Peyer's patch (tissue), 4 donors: ENCODE results near the gene C1orf74. TPM values are rescaled to one million over a fixed set of nuclear protein-coding genes. Genes with fewer than 3 reads are reported as not detected.

Source experiments
- DNase-seq, 3 donors: peaks; one replicate each; pipeline ENCODE4 v3.0.0-alpha.2; 2017 to 2019
- H3K27ac ChIP-seq, 4 donors: fragments of 200-600 bp; sonication (generic); one replicate each; pipeline ENCODE4 v1.5.1; 2016 to 2019
- H3K27me3 ChIP-seq, 2 donors: fragments of 200-600 bp; sonication (generic); one replicate each; pipeline ENCODE4 v1.5.1; 2019
- H3K36me3 ChIP-seq, 3 donors: fragments of 200-600 bp; sonication (generic); one replicate each; pipeline ENCODE4 v1.5.1; 2016 to 2019
- H3K4me1 ChIP-seq, 4 donors: fragments of 200-600 bp; sonication (generic); one replicate each; pipeline ENCODE4 v1.5.1; 2016 to 2019
- H3K4me3 ChIP-seq, 4 donors: fragments of 200-600 bp; sonication (generic); 1 replicate in 3 of 4; 2 replicates in 1 of 4; pipeline ENCODE4 v1.5.1; 2016 to 2019; ENCODE audit warnings: mild to moderate bottlenecking in 1 of 4
- H3K9me3 ChIP-seq, 4 donors: fragments of 200-600 bp; sonication (generic); one replicate each; pipeline ENCODE4 v1.5.1; 2016 to 2019; ENCODE audit warnings: mild to moderate bottlenecking in 1 of 4
- POLR2A ChIP-seq, 2 donors: fragments of 450-650 bp; IDR thresholded peaks; one replicate each; pipeline ENCODE4 v1.5.1; 2017; ENCODE audit warnings: antibody characterized with exemption in 2 of 2, mild to moderate bottlenecking in 2 of 2, moderate library complexity in 2 of 2
- total RNA-seq, 4 donors: library from RNA; depleted of rRNA; stranded (reverse); fragments of >200 nt; gene quantifications; one replicate each; pipeline ENCODE4 v1.1.0, GENCODE V29; 2016
- TF ChIP-seq, protein P1 (sequence below), 6 experiments: fragments of 450-650 bp in 4 of 6; fragments of 200-600 bp in 2 of 6; sonication (generic) in 1 of 6; IDR thresholded peaks; one replicate each; pipeline ENCODE4 v1.5.1; 2017 to 2019; ENCODE audit warnings: antibody characterized with exemption in 6 of 6, mild to moderate bottlenecking in 3 of 6, moderate library complexity in 1 of 6

The C1orf74 gene
- total RNA-seq, 4 donors from 2014 or later: 0.83 to 1.9 (median 1.8) TPM

DNA sequence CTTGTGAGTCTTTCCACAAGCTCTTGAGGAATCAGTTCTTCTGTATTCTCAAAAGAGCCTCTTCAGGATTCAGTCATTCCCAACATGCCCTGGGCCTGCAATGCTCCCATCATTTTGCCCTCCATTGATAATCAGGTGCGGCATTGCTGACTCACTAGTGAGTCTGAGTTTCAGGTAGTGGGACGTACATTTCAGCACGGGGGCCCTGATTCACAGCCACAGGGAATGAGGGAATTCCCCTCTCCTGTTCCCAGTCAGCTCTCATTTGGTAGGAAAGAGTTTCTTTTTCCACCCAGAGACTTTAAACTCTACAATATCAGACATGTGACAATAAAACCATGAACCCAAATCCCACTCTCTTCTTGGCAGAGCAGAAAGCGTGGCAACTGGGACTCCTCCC is 25.3 kb upstream of the C1orf74 start:
- Histone ChIP-seq H3K9me3 (no peaks in the 10 kb centered on the region), H3K27ac (no peak overlapping the region), H3K4me3 (no peak overlapping the region), H3K36me3 (no peaks in the 10 kb centered on the region), H3K27me3 (no peaks in the 10 kb centered on the region), H3K4me1 (peaks cover 0 to 6% (median 0%) of the 10 kb centered on the region in 4 donors)
- DNase-seq: no peak
- TF ChIP-seq, protein P1, sequence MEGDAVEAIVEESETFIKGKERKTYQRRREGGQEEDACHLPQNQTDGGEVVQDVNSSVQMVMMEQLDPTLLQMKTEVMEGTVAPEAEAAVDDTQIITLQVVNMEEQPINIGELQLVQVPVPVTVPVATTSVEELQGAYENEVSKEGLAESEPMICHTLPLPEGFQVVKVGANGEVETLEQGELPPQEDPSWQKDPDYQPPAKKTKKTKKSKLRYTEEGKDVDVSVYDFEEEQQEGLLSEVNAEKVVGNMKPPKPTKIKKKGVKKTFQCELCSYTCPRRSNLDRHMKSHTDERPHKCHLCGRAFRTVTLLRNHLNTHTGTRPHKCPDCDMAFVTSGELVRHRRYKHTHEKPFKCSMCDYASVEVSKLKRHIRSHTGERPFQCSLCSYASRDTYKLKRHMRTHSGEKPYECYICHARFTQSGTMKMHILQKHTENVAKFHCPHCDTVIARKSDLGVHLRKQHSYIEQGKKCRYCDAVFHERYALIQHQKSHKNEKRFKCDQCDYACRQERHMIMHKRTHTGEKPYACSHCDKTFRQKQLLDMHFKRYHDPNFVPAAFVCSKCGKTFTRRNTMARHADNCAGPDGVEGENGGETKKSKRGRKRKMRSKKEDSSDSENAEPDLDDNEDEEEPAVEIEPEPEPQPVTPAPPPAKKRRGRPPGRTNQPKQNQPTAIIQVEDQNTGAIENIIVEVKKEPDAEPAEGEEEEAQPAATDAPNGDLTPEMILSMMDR (IDR thresholded peaks at IDR 0.05): no peak

- Histone ChIP-seq H3K4me1 (peaks cover 0 to 6% (median 0%) of the 10 kb centered on the region in 4 donors), H3K27ac (no peak overlapping the region), H3K36me3 (no peaks in the 10 kb centered on the region), H3K27me3 (no peaks in the 10 kb centered on the region), H3K4me3 (no peak overlapping the region), H3K9me3 (no peaks in the 10 kb centered on the region)
- DNase-seq: peak in 2 of 3 donors; percentile 79 to 87
- TF ChIP-seq POLR2A (IDR thresholded peaks at IDR 0.05): no peak
These were observed 23.8 kb upstream of the C1orf74 start for GRCh38 chr1:209808059-209808581.

DNA sequence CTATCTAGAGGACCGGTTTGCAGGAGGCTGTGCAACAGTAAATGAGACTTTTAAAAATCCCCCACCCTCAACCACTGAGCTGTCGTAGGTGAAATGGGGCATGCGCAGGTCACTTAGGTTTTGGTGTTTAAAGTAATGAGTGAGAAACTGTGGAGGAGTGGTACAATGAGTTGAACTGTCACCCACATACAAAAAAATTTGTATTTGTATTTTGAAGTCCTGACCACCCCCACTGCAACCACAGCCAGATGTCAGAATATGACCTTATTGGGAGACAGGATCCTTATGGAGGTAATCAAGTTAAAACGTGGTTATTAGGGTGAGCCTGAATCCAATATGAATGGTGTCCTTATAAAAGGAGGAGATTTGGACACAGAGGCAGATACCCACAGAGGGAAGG is 23.1 kb upstream of the C1orf74 start:
- Histone ChIP-seq H3K27ac (no peak overlapping the region), H3K9me3 (no peaks in the 10 kb centered on the region), H3K4me3 (no peak overlapping the region), H3K4me1 (peaks cover 0 to 11% (median 0%) of the 10 kb centered on the region in 4 donors), H3K27me3 (no peaks in the 10 kb centered on the region), H3K36me3 (no peaks in the 10 kb centered on the region)
- no peak for DNase-seq
- TF ChIP-seq, protein P1 (IDR thresholded peaks at IDR 0.05): no peak
- TF ChIP-seq POLR2A (IDR thresholded peaks at IDR 0.05): no peak

GRCh38 chr1:209805875-209806760 is 21.8 kb upstream of the C1orf74 start, which contains the start of gene IRF6:
Gene IRF6 (minus strand): TSS chr1:209806142. CDS start chr1:209801413, 4,729 bp downstream.
- DNase-seq: peak; percentile 82 to 97 (median 96)
- Histone ChIP-seq H3K27me3 (no peaks in the 10 kb centered on the region), H3K27ac (peak within 1 kb of the TSS; percentile 39 to 91 (median 84)), H3K4me1 (peaks cover 0 to 11% (median 0%) of the 10 kb centered on the region in 4 donors), H3K4me3 (peak within 1 kb of the TSS; percentile 39 to 73 (median 57)), H3K9me3 (no peaks in the 10 kb centered on the region), H3K36me3 (no peaks in the 10 kb centered on the region)
- TF ChIP-seq, protein P1 (IDR thresholded peaks at IDR 0.05): no peak
- peak; percentile 99 for TF ChIP-seq POLR2A (IDR thresholded peaks at IDR 0.05)

GRCh38 chr1:209805341-209805781 is 21.0 kb upstream of the C1orf74 start:
- no peaks in the 10 kb centered on the region for H3K9me3 ChIP-seq
- H3K4me1 ChIP-seq: peaks cover 0 to 11% (median 0%) of the 10 kb centered on the region in 4 donors
- peak in 1 of 3 donors; percentile 72 for DNase-seq
- peak overlapping the region in 3 of 4 donors; percentile 82 to 91 (median 86) for H3K27ac ChIP-seq
- TF ChIP-seq POLR2A (IDR thresholded peaks at IDR 0.05): peak in 1 of 2 donors; percentile 8
- TF ChIP-seq, protein P1 (IDR thresholded peaks at IDR 0.05): no peak
- H3K36me3 ChIP-seq: peaks cover 0 to 5% (median 0%) of the 10 kb centered on the region in 3 donors
- peak overlapping the region in 3 of 4 donors; percentile 39 to 73 (median 68) for H3K4me3 ChIP-seq
- no peaks in the 10 kb centered on the region for H3K27me3 ChIP-seq

DNA sequence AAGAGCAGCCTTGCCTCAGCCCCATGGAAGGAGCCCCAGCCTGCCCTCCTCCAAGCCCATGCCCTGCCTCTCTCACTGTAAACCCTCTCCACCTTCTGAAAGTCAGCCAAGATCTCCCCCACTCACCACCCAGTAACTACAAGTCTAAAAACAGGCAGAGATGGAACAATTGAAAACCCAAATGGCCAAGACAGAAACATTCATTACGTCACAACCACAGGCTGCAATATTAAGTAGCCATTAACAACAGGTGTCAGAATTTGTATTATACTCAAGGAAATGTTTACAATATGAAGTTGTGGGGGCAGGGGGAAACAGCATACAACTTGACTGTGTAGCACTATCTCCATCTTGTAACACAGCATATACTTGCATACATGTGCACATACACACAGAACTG is 19.2 kb upstream of the C1orf74 start:
- Histone ChIP-seq H3K9me3 (no peaks in the 10 kb centered on the region), H3K27ac (no peak overlapping the region), H3K4me1 (peaks cover 0 to 11% (median 0%) of the 10 kb centered on the region in 4 donors), H3K4me3 (no peak overlapping the region), H3K36me3 (peaks cover 0 to 15% (median 0%) of the 10 kb centered on the region in 3 donors), H3K27me3 (no peaks in the 10 kb centered on the region)
- DNase-seq: no peak
- no peak for TF ChIP-seq POLR2A (IDR thresholded peaks at IDR 0.05)
- TF ChIP-seq, protein P1 (IDR thresholded peaks at IDR 0.05): no peak
